NT2/D1 (cell line): Measurements from ENCODE around the gene KAT6B.

Source experiments
- DNase-seq: peaks from one replicate; pipeline ENCODE4 v3.0.0-alpha.2; 2011; ENCODE audit warnings: low read depth, low spot score
- H3K27me3 ChIP-seq: 2 replicates; pipeline ENCODE4 v1.6.0; 2011; ENCODE audit warnings: mild to moderate bottlenecking; ENCODE audit not compliant: insufficient read length, insufficient read depth
- H3K36me3 ChIP-seq: 2 replicates; pipeline ENCODE4 v1.6.1; 2011; ENCODE audit warnings: mild to moderate bottlenecking, low read length, mixed read lengths; ENCODE audit not compliant: insufficient read depth, insufficient read length
- H3K4me1 ChIP-seq: 2 replicates; pipeline ENCODE4 v1.5.1; 2011; ENCODE audit not compliant: insufficient read depth, insufficient read length
- H3K4me3 ChIP-seq: 2 replicates; pipeline ENCODE4 v1.5.1; 2011; ENCODE audit warnings: low read depth; ENCODE audit not compliant: insufficient read length
- H3K9ac ChIP-seq: 2 replicates; pipeline ENCODE4 v1.6.0; 2011; ENCODE audit warnings: low read depth; ENCODE audit not compliant: insufficient read length
- H3K9me3 ChIP-seq: 2 replicates; pipeline ENCODE4 v1.5.1; 2011; ENCODE audit warnings: mild to moderate bottlenecking, low read length; ENCODE audit not compliant: insufficient read depth
- SUZ12 ChIP-seq: IDR thresholded peaks from 2 replicates; pipeline ENCODE4 v1.6.1; 2011; ENCODE audit not compliant: insufficient read length, insufficient read depth; ENCODE audit errors: extremely low read depth
- YY1 ChIP-seq: IDR thresholded peaks from 2 replicates; pipeline ENCODE4 v1.6.1; 2011; ENCODE audit not compliant: insufficient read length, insufficient read depth
- ZNF274 ChIP-seq: IDR thresholded peaks from 2 replicates; pipeline ENCODE4 v1.6.1; 2011; ENCODE audit warnings: mild to moderate bottlenecking, low read depth, low read length

Gene KAT6B

GRCh38 chr10:74937266-74937856, 111.0 kb downstream of the KAT6B start:
- no peaks in the 10 kb centered on the region for H3K27me3 ChIP-seq
- H3K9me3 ChIP-seq: no peaks in the 10 kb centered on the region
- no peak for TF ChIP-seq YY1
- TF ChIP-seq SUZ12: no peak
- TF ChIP-seq ZNF274: no peak
- H3K36me3 ChIP-seq: no peaks in the 10 kb centered on the region
- no peaks in the 10 kb centered on the region for H3K4me1 ChIP-seq
- no peak overlapping the region for H3K9ac ChIP-seq
- no peak for DNase-seq
- no peak overlapping the region for H3K4me3 ChIP-seq

DNA sequence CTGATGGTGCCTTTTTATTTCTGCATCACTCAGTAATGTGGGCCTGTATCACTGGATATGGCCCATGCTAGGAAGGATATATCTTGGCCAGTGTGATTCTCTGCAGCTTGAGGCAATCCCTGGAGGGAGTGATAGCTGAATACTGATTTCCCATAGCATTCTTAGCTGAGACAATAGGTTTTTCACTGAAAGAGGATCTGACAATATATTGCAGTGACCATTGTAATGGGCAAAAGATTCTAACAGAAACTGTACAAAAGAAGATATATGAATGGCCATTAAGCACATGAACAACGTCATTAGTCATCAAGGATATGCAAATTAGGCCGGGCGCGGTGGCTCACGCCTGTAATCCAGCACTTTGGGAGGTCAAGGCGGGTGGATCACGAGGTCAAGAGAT, 117.8 kb downstream of the KAT6B start:
- no peak overlapping the region for H3K4me3 ChIP-seq
- H3K9me3 ChIP-seq: no peaks in the 10 kb centered on the region
- no peak overlapping the region for H3K9ac ChIP-seq
- H3K4me1 ChIP-seq: no peaks in the 10 kb centered on the region
- no peak for DNase-seq
- TF ChIP-seq YY1: no peak
- no peak for TF ChIP-seq SUZ12
- TF ChIP-seq ZNF274: no peak
- no peaks in the 10 kb centered on the region for H3K36me3 ChIP-seq
- no peaks in the 10 kb centered on the region for H3K27me3 ChIP-seq

DNA sequence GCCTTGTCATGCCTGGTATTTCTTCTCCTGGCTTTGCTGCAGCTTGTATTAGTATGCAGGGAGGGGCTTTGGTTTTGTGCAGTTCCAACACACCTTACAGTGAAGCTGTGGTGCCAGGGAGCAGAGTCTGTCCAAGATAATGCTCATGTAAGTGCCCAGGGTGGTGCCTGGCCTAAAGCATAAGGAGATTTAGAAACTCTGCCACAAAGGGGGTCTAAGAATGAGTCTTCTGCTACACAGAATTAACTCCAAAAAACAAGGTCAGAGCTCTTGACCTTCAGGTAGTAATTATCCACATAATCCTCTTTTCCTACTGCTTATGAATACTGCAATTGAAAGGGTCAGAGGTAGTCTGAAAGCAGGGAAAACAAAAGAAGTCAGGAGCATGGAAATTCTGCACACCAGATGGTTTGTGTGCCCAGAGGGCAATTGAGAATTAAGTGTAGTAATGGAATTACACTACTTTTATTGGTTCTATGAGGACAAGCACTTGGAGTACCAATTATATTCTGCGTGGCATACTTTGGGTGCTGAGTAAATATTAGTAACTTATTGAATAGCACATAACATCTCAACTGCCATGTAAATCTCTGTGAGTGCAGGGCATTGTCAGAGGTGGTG, 121.5 kb downstream of the KAT6B start:
- Histone ChIP-seq H3K4me1 (no peaks in the 10 kb centered on the region), H3K36me3 (no peaks in the 10 kb centered on the region), H3K4me3 (no peak overlapping the region), H3K9ac (no peak overlapping the region), H3K27me3 (no peaks in the 10 kb centered on the region), H3K9me3 (no peaks in the 10 kb centered on the region)
- no peak for DNase-seq
- no peak for TF ChIP-seq YY1
- no peak for TF ChIP-seq ZNF274
- no peak for TF ChIP-seq SUZ12

DNA sequence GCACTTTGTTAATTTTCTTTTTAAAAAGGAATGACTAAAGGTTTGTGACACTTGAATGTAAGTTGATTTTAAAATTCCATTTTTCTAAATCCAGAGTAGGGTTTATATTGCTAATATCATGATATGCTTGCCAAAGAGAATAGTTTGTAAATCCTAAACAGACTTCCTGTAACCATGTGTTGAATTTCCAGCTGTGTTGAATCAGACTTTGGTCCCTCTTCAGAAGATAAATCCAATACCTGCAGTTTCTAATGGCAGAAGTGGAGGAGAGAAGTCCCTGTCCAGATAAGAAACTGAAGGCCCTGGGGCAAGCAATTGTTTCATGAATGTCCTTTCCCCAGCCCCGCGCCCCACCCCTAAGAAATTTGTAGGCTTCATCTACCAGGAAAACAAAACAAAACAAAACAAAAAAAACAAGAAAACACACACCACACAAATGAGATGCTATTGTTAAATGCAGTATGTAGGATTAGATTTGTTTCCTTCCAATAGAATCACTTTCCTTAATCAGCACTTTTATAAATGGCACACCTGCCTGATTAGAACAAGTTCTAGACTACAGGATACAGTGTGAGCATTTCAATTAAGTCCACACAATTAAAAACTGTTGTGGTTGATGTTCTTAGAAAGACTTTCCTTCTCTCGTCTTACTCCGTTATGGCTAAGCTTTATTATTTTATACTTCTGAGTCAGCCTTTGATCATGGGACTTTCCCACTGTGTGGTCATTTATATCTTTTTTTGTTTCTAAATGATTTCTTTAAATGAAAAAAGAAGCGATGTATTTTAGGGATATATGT, 122.8 kb downstream of the KAT6B start:
- no peak for DNase-seq
- Histone ChIP-seq H3K4me3 (no peak overlapping the region), H3K9ac (no peak overlapping the region), H3K9me3 (no peaks in the 10 kb centered on the region), H3K27me3 (no peaks in the 10 kb centered on the region), H3K36me3 (no peaks in the 10 kb centered on the region), H3K4me1 (no peaks in the 10 kb centered on the region)
- no peak for TF ChIP-seq SUZ12
- TF ChIP-seq YY1: no peak
- no peak for TF ChIP-seq ZNF274

DNA sequence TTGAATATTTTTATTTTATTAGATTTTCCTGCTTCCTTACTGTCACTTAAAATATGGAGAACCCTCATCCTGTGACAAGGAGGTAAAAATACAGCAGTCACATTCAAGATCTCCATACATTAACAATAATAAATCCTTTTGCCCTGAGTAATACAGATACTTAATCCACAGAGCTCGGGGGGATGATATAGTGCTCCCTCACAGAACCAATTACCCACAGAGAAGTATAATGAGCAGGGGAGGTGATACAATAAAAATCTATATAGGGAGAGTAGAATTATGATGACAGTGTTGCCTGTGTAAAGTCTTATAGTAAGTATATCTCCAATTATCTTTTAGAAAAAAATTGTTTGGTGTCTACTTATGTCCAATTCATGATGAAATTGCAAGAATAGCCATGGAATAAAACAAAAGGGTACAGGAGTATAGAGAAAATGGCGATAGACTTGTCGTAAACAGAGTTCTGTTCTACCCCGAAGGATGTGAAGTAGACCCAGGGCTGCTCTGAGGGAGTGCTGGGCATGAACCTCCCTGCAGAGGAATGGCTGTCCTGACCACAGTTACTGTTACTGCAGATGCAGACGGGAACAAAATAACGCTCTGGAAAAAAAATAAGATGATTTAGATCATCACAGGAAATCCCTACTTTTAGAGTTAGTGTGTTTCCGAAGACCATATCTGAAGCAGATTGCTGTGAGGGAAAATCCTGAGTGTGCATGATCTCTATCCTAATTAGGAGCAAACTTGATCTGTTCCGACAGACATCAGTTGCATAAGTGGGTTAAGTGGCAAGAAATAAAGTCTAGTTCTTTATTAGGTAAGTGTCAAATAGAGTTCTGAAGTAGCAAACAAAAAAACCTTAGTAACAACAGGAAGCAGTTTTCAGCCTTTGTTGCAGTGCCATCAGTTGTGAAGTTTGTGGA, 123.7 kb downstream of the KAT6B start:
- Histone ChIP-seq H3K9me3 (no peaks in the 10 kb centered on the region), H3K4me3 (no peak overlapping the region), H3K36me3 (no peaks in the 10 kb centered on the region), H3K9ac (no peak overlapping the region), H3K27me3 (no peaks in the 10 kb centered on the region), H3K4me1 (no peaks in the 10 kb centered on the region)
- no peak for TF ChIP-seq SUZ12
- no peak for DNase-seq

GRCh38 chr10:74953214-74953613, 126.8 kb downstream of the KAT6B start:
- TF ChIP-seq ZNF274 (no peak), SUZ12 (no peak), YY1 (no peak)

DNA sequence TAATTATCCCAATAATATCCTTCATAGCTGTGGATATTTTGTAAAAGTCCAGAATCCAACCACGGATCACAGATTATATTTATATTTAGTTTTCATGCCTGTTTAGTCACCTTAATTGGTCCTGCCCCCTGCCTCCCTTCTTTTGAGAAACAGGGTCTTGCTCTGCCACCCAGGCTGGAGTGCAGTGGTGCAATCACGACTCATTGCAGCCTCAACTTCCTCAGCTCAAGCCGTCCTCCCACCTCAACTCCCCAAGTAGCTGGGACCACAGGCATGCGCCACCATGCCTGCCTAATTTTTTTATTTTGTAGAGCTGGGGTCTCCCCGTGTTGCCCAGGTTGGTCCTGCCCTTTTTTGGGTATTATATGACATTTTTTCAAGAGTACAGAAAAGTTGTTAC, 129.4 kb downstream of the KAT6B start:
- Histone ChIP-seq H3K4me3 (no peak overlapping the region), H3K4me1 (no peaks in the 10 kb centered on the region), H3K36me3 (no peaks in the 10 kb centered on the region), H3K9ac (no peak overlapping the region), H3K27me3 (no peaks in the 10 kb centered on the region), H3K9me3 (no peaks in the 10 kb centered on the region)
- no peak for DNase-seq
- TF ChIP-seq SUZ12: no peak
- no peak for TF ChIP-seq ZNF274
- no peak for TF ChIP-seq YY1

More at GRCh38 chr10:74953214-74953613, 126.8 kb downstream of the KAT6B start:
- Histone ChIP-seq H3K4me1 (no peaks in the 10 kb centered on the region), H3K36me3 (no peaks in the 10 kb centered on the region), H3K4me3 (no peak overlapping the region), H3K27me3 (no peaks in the 10 kb centered on the region), H3K9me3 (no peaks in the 10 kb centered on the region), H3K9ac (no peak overlapping the region)
- no peak for DNase-seq
